Caco-2 (cell line): ENCODE data around the gene CLMN. TPM values are rescaled to one million over a fixed set of nuclear protein-coding genes. Genes with fewer than 3 reads are reported as not detected.

Experiments used
- BruUV-seq: library from RNA; stranded (reverse); fragments of 400-500 nt; replicated peaks from 2 replicates; lab custom pipeline; 2021; lab: Mats Ljungman, UMichigan
- CTCF ChIA-PET: fragments of 300-600 bp; sonication (Branson Sonifier 250); formaldehyde crosslinking; loops from one replicate; lab custom pipeline; 2022; ENCODE audit warnings: antibody characterized with exemption; lab: Charles Lee
- POLR2A ChIA-PET: fragments of 300-600 bp; sonication (Branson Sonifier 250); formaldehyde crosslinking; loops from one replicate; lab custom pipeline; 2022; ENCODE audit warnings: antibody characterized with exemption; lab: Charles Lee
- DNase-seq, 2 experiments: peaks; one replicate each; pipeline versions ENCODE4 v3.0.0 to v3.0.0-alpha.2; 2020 to 2022
- H3K27me3 ChIP-seq: replicated peaks from 2 replicates; pipeline ENCODE4 v1.6.0; 2011; ENCODE audit warnings: low read length; ENCODE audit not compliant: control insufficient read depth, insufficient read depth
- H3K36me3 ChIP-seq: 2 replicates; pipeline ENCODE4 v1.5.1; 2011; ENCODE audit warnings: low read length; ENCODE audit not compliant: control insufficient read depth, insufficient read depth
- H3K4me1 ChIP-seq: fragments of 250-450 bp; sonication (Bioruptor Pico); 2 replicates; pipeline ENCODE4 v1.5.1; 2020; ENCODE audit warnings: mild to moderate bottlenecking
- H3K4me3 ChIP-seq: 2 replicates; pipeline ENCODE4 v1.5.1; 2011; ENCODE audit warnings: low read depth, mild to moderate bottlenecking, control low read depth, low read length
- H3K9me3 ChIP-seq: fragments of 250-450 bp; sonication (Bioruptor Pico); 2 replicates; pipeline ENCODE4 v1.5.1; 2020; ENCODE audit warnings: mild to moderate bottlenecking, moderate library complexity
- H3K27ac Mint-ChIP-seq: one replicate; pipeline ENCODE4 v1.8.0; 2022; ENCODE audit warnings: mixed read lengths; ENCODE audit not compliant: unreplicated experiment
- H3K27me3 Mint-ChIP-seq: one replicate; pipeline ENCODE4 v1.8.0; 2022; ENCODE audit warnings: mixed read lengths; ENCODE audit not compliant: insufficient read depth, unreplicated experiment
- H3K36me3 Mint-ChIP-seq: one replicate; pipeline ENCODE4 v1.8.0; 2022; ENCODE audit warnings: mild to moderate bottlenecking, mixed read lengths; ENCODE audit not compliant: insufficient read depth, unreplicated experiment
- H3K4me1 Mint-ChIP-seq: one replicate; pipeline ENCODE4 v1.8.0; 2022; ENCODE audit warnings: low read depth, mixed read lengths; ENCODE audit not compliant: unreplicated experiment
- H3K4me3 Mint-ChIP-seq: one replicate; pipeline ENCODE4 v1.8.0; 2022; ENCODE audit warnings: mild to moderate bottlenecking, moderate library complexity, mixed read lengths; ENCODE audit not compliant: unreplicated experiment
- H3K9me3 Mint-ChIP-seq: one replicate; pipeline ENCODE4 v1.8.0; 2022; ENCODE audit warnings: mixed read lengths; ENCODE audit not compliant: unreplicated experiment
- CTCF ChIP-seq, 2 experiments: fragments of 200-600 bp in 1 of 2; IDR thresholded peaks; 1 replicate in 1 of 2; 2 replicates in 1 of 2; pipeline versions ENCODE4 v1.5.1 to v1.8.0; 2011 to 2022; ENCODE audit warnings: antibody characterized with exemption in 1 of 2, control low read depth in 1 of 2, inconsistent platforms in 1 of 2, low read depth in 1 of 2, low read length in 1 of 2, mild to moderate bottlenecking in 1 of 2, moderate library complexity in 1 of 2; ENCODE audit not compliant: insufficient read depth in 1 of 2, severe bottlenecking in 1 of 2, unreplicated experiment in 1 of 2
- intact Hi-C: fragments of 100-400 bp; cut with micrococcal nuclease; formaldehyde crosslinking; loops from one replicate; pipeline ENCODE4 v1.10.0; 2022; ENCODE audit not compliant: unreplicated experiment
- total RNA-seq: library from RNA; stranded (reverse); gene quantifications from 2 replicates; pipeline ENCODE4 v1.2.3, GENCODE V29; 2022

Gene CLMN
- total RNA-seq, 1 experiment from 2014 or later, result 6.7 TPM

GRCh38 chr14:95184413-95184790 is 135.3 kb downstream of the CLMN start:
- Histone ChIP-seq H3K4me3 (no peak overlapping the region), H3K27me3 (no peaks in the 10 kb centered on the region), H3K36me3 (no peaks in the 10 kb centered on the region), H3K4me1 (no peaks in the 10 kb centered on the region), H3K9me3 (no peaks in the 10 kb centered on the region; the same call in 1 of the 2 replicates)
- Mint-ChIP-seq H3K9me3 (peaks cover 12% of the 10 kb centered on the region), H3K27me3 (no peaks in the 10 kb centered on the region), H3K36me3 (peaks cover 10% of the 10 kb centered on the region), H3K4me3 (no peak overlapping the region), H3K4me1 (no peaks in the 10 kb centered on the region), H3K27ac (no peak overlapping the region)
- POLR2A ChIA-PET, result no interaction called here
- no TSS peak for BruUV-seq
- no peak for TF ChIP-seq CTCF (IDR thresholded peaks at IDR 0.05; ENCODE audit: insufficient read depth in 1 of 2, low read depth in 1 of 2, low read length in 1 of 2, severe bottlenecking in 1 of 2, unreplicated experiment in 1 of 2)
- no peak for DNase-seq
- intact Hi-C loops, result no loop called here
- CTCF ChIA-PET, result no interaction called here

DNA sequence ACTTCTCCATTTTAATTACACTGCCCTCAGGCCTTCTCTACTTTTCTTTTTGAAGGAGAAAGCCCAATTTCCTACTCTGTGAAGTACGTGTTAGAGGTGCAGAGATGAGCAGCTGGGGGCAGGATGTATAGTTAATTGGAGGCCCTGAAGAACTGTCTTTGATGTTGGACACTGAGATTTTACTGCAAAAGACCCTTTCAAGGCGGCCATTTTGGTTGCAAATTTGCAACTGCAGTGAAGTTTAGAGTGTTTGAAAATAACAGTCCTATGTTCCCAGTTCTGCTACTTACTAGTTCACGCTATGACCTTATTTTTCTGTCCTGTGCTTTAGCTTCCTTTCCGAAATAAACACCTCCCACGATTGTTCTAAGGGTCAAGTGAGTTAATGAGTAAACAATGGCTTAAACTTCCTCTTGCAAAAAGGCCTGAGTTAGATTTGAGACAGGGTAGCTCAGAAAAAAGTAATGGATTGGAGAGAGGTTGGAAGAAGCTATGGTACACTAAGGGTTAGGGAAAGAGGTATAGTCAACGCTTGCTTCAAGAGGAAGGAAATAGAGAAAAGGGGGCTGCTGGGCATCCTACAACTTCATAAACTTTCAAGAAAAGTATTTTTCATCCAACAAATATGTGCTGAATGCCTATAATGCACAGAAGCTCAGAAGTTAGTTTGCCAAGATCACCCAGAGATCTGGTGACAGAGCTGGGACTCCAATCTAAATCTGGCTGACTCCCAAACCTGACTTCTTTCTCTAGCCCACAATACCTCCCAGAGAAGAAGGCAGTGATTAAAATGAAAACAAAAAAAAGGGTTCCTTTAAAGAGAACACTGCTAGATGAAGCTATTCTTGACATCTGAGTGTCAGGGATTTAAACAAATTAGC is 135.9 kb downstream of the CLMN start:
- ChIA-PET POLR2A (no interaction called here), CTCF (no interaction called here)
- intact Hi-C loops, result no loop called here
- no peaks in the 10 kb centered on the region for H3K4me1 ChIP-seq
- H3K36me3 ChIP-seq, result no peaks in the 10 kb centered on the region
- no peak for TF ChIP-seq CTCF (IDR thresholded peaks at IDR 0.05; ENCODE audit: insufficient read depth in 1 of 2, low read depth in 1 of 2, low read length in 1 of 2, severe bottlenecking in 1 of 2, unreplicated experiment in 1 of 2)
- H3K4me3 ChIP-seq, result no peak overlapping the region
- no peaks in the 10 kb centered on the region; the same call in 1 of the 2 replicates for H3K9me3 ChIP-seq
- Mint-ChIP-seq H3K27me3 (no peaks in the 10 kb centered on the region), H3K9me3 (peaks cover 11% of the 10 kb centered on the region), H3K4me1 (no peaks in the 10 kb centered on the region), H3K36me3 (peaks cover 10% of the 10 kb centered on the region), H3K4me3 (no peak overlapping the region), H3K27ac (no peak overlapping the region)
- no peaks in the 10 kb centered on the region for H3K27me3 ChIP-seq
- BruUV-seq, result no TSS peak
- DNase-seq, result no peak

DNA sequence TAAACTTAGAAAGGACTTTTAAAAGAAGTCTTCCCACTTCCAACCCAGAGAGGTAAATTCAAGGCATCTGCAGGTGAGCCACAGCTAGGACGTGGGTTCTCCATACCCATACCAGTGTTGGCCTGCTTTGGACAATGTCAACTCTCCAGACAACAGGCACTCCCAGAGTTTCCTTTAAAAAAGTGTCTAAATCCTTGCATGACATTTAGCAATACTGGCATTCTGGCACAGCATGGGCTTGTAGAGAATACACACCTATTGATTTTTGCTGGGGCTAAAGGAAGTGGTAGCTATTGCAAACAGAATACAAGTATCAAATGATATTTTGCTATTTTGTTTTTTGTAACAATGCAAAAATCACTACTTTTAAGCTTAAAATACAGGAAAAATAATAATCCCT is 136.6 kb downstream of the CLMN start:
- H3K4me1 Mint-ChIP-seq, result no peaks in the 10 kb centered on the region

More for the DNA sequence above, 136.6 kb downstream of the CLMN start:
- Histone ChIP-seq H3K27me3 (no peaks in the 10 kb centered on the region), H3K4me1 (no peaks in the 10 kb centered on the region), H3K4me3 (no peak overlapping the region), H3K36me3 (no peaks in the 10 kb centered on the region), H3K9me3 (no peaks in the 10 kb centered on the region; the same call in 1 of the 2 replicates)
- no peak for TF ChIP-seq CTCF (IDR thresholded peaks at IDR 0.05; ENCODE audit: insufficient read depth in 1 of 2, low read depth in 1 of 2, low read length in 1 of 2, severe bottlenecking in 1 of 2, unreplicated experiment in 1 of 2)
- Mint-ChIP-seq H3K27ac (no peak overlapping the region), H3K4me3 (no peak overlapping the region), H3K9me3 (peaks cover 5% of the 10 kb centered on the region), H3K36me3 (peaks cover 10% of the 10 kb centered on the region), H3K27me3 (no peaks in the 10 kb centered on the region)
- CTCF ChIA-PET, result no interaction called here
- DNase-seq, result no peak
- BruUV-seq, result no TSS peak
- POLR2A ChIA-PET, result no interaction called here
- intact Hi-C loops, result no loop called here
